Cerebellar nuclear complex (tissue), 1 donor: ENCODE data around the gene IFNA14.
"Not testable (repeated sequence)": the region's sequence is repeated elsewhere in the genome, so short reads cannot be mapped to it uniquely, and the experiment has no call there.

ENCODE experiments used
- DNase-seq, 2 experiments: peaks; one replicate each; lab custom pipeline; 2025; lab: John Stamatoyannopoulos, UW

Gene IFNA14

GRCh38 chr9:21239911-21240310 is at the start of gene IFNA14:
TSS of gene IFNA14 (minus strand) at chr9:21240005. CDS start at chr9:21239935, 70 bp downstream.
- no peak for DNase-seq

GRCh38 chr9:21287280-21287679 is 47.5 kb upstream of the IFNA14 start:
- DNase-seq, result no peak

- DNase-seq, result no peak
These were observed 46.9 kb upstream of the IFNA14 start for GRCh38 chr9:21286659-21287058.

- no peak for DNase-seq
These were observed 46.3 kb upstream of the IFNA14 start for GRCh38 chr9:21286099-21286498.

- DNase-seq, result no peak
These were observed 41.5 kb upstream of the IFNA14 start for GRCh38 chr9:21281275-21281674.

GRCh38 chr9:21268347-21268657 is 28.5 kb upstream of the IFNA14 start:
- DNase-seq, result no peak

GRCh38 chr9:21267485-21268346 is 27.9 kb upstream of the IFNA14 start:
- no peak for DNase-seq

GRCh38 chr9:21266733-21267484 is 27.1 kb upstream of the IFNA14 start:
- DNase-seq, result no peak

- no peak for DNase-seq
These were observed 25.8 kb upstream of the IFNA14 start for GRCh38 chr9:21265421-21266189.

- DNase-seq, result no peak
These were observed 15.9 kb upstream of the IFNA14 start for GRCh38 chr9:21255538-21256212.

- no peak for DNase-seq
These were observed 13.1 kb upstream of the IFNA14 start for GRCh38 chr9:21252721-21253547.

- no peak for DNase-seq
These were observed 11.8 kb upstream of the IFNA14 start for GRCh38 chr9:21251638-21252037.

GRCh38 chr9:21251190-21251589 is 11.4 kb upstream of the IFNA14 start:
- no peak for DNase-seq

GRCh38 chr9:21244836-21245235 is 5.0 kb upstream of the IFNA14 start:
- DNase-seq, result no peak

- DNase-seq, result not testable (repeated sequence)
These were observed 3.5 kb downstream of the IFNA14 start for GRCh38 chr9:21236360-21236714.

- not testable (repeated sequence) for DNase-seq
These were observed 4.1 kb downstream of the IFNA14 start for GRCh38 chr9:21235468-21236359.

- DNase-seq, result no peak
These were observed 5.6 kb downstream of the IFNA14 start for GRCh38 chr9:21234153-21234687.

- no peak for DNase-seq
These were observed 6.5 kb downstream of the IFNA14 start for GRCh38 chr9:21233258-21233657.

- DNase-seq, result no peak
These were observed 11.7 kb downstream of the IFNA14 start, which contains the start of gene IFNA17 for GRCh38 chr9:21228122-21228521. TSS of gene IFNA17 (minus strand) at chr9:21228222. CDS start at chr9:21228173, 49 bp downstream.

- not testable (repeated sequence) for DNase-seq
These were observed 22.6 kb downstream of the IFNA14 start, which contains the start of gene IFNA16 for GRCh38 chr9:21217211-21217610. TSS of gene IFNA16 (minus strand) at chr9:21217311. CDS start at chr9:21217305, 6 bp downstream.
